GM12878 (cell line): ENCODE results near the gene CLEC4G. TPM values are rescaled to one million over a fixed set of nuclear protein-coding genes. Genes with fewer than 3 reads are reported as not detected.

Source experiments
- BHLHE40 ChIP-seq, 2 experiments: fragments of 450-650 bp in 1 of 2; IDR thresholded peaks; 2 replicates each; pipeline ENCODE4 v1.6.1; 2011 to 2017; ENCODE audit warnings: low read depth in 2 of 2, borderline replicate concordance in 1 of 2, improper control_type of control experiment in 1 of 2, low read length in 1 of 2, mild to moderate bottlenecking in 1 of 2
- CREM ChIP-seq: IDR thresholded peaks from 2 replicates; pipeline ENCODE4 v1.6.1; 2014; ENCODE audit warnings: antibody characterized with exemption, low read depth
- ETV6 ChIP-seq, 2 experiments: fragments of 450-650 bp in 1 of 2; IDR thresholded peaks in 1 of 2; conservative IDR thresholded peaks in 1 of 2; 2 replicates each; pipeline ENCODE4 v1.6.1; 2014; ENCODE audit warnings: antibody characterized with exemption in 1 of 2, borderline replicate concordance in 1 of 2, low read depth in 1 of 2, mild to moderate bottlenecking in 1 of 2, moderate library complexity in 1 of 2
- FOXK2 ChIP-seq: fragments of 450-650 bp; IDR thresholded peaks from 2 replicates; pipeline ENCODE4 v1.6.1; 2017; ENCODE audit warnings: mild to moderate bottlenecking, moderate library complexity
- GABPA ChIP-seq: IDR thresholded peaks from 2 replicates; pipeline ENCODE4 v1.6.1; 2014; ENCODE audit warnings: antibody characterized with exemption, low read depth, mild to moderate bottlenecking, inconsistent platforms
- IRF4 ChIP-seq: IDR thresholded peaks from 2 replicates; pipeline ENCODE4 v1.6.1; 2011; ENCODE audit warnings: low read depth, low read length
- MXI1 ChIP-seq: fragments of 150-350 bp; IDR thresholded peaks from 2 replicates; pipeline ENCODE4 v1.6.1; 2011; ENCODE audit warnings: low read depth, mild to moderate bottlenecking, inconsistent platforms, low read length, improper control_type of control experiment
- NFIC ChIP-seq: IDR thresholded peaks from 2 replicates; pipeline ENCODE4 v1.6.1; 2012; ENCODE audit warnings: low read depth, mild to moderate bottlenecking, inconsistent platforms, low read length, moderate library complexity
- PRDM15 ChIP-seq: fragments of 450-650 bp; formaldehyde crosslinking; IDR thresholded peaks from 2 replicates; pipeline ENCODE4 v1.4.0; 2020; ENCODE audit warnings: mild to moderate bottlenecking, moderate library complexity
- SREBF1 ChIP-seq: IDR thresholded peaks from 2 replicates; pipeline ENCODE4 v1.6.1; 2012; ENCODE audit warnings: mild to moderate bottlenecking, low read length
- WRNIP1 ChIP-seq: IDR thresholded peaks from 2 replicates; pipeline ENCODE4 v1.6.1; 2011; ENCODE audit warnings: low read depth, low read length, improper control_type of control experiment, borderline replicate concordance
- polyA plus RNA-seq, 11 experiments: library from polyadenylated mRNA; depleted of rRNA in 4 of 11; unstranded in 6 of 11; stranded (reverse) in 5 of 11; fragments of >200 nt; fragmentation: Nextera tagmentation in 4 of 11; fragmentation: Illumina TruSeq in 1 of 11; extraction: Ambion mirVana in 4 of 11; extraction: Trizol in 1 of 11; gene quantifications; 1 replicate in 1 of 11; 2 replicates in 10 of 11; pipeline versions ENCODE4 v1.2.1 to v1.2.3, GENCODE V29; 2011 to 2016; ENCODE audit warnings: inconsistent platforms in 2 of 11, missing spikeins in 2 of 11, low read depth in 1 of 11
- total RNA-seq, 4 experiments: library from RNA; depleted of rRNA in 3 of 4; stranded (reverse); fragments of >200 nt in 3 of 4; fragmentation: Illumina TruSeq in 1 of 4; extraction: Trizol in 1 of 4; gene quantifications; 2 replicates each; pipeline versions ENCODE4 v1.2.1 to v1.2.3, GENCODE V29; 2013 to 2021
- TF ChIP-seq, protein P1 (sequence below): fragments of 450-650 bp; IDR thresholded peaks from 2 replicates; pipeline ENCODE4 v1.6.1; 2017; ENCODE audit warnings: mild to moderate bottlenecking, moderate library complexity
- TF ChIP-seq, protein P2 (sequence below): fragments of 450-650 bp; conservative IDR thresholded peaks from 2 replicates; pipeline ENCODE4 v1.6.1; 2017; ENCODE audit warnings: mild to moderate bottlenecking, moderate library complexity
- TF ChIP-seq, protein P3 (sequence below): fragments of 450-650 bp; IDR thresholded peaks from 2 replicates; pipeline ENCODE4 v1.6.1; 2017; ENCODE audit warnings: low read depth, mild to moderate bottlenecking, moderate library complexity

Gene CLEC4G
- total and polyA plus RNA-seq, 10 of the 15 experiments (the other 5 are each of a cell fraction or from before 2014, with no cell fraction given): 0.04 TPM; not detected in 9

GRCh38 chr19:7701654-7702457, 30.1 kb downstream of the CLEC4G start, which contains the start of gene FCER2 (continued):
- TF ChIP-seq IRF4 (peak; percentile 92), BHLHE40 (IDR thresholded peaks at IDR 0.05; ENCODE audit: borderline replicate concordance in 1 of 2, low read depth in 2 of 2, low read length in 1 of 2) (peak; percentile 48 to 72), SREBF1 (no peak), FOXK2 (no peak), PRDM15 (CRISPR knock-in tag) (no peak), NFIC (peak; percentile 92), CREM (peak; percentile 50), ETV6 (conservative IDR thresholded peaks at IDR 0.05 in 1 of 2, IDR thresholded peaks at IDR 0.05 in 1 of 2; ENCODE audit: borderline replicate concordance in 1 of 2, low read depth in 1 of 2) (peak in 1 of 2 experiments; percentile 57; a peak in 1 of 4 replicates), GABPA (no peak), WRNIP1 (no peak), MXI1 (0 out of 2 replicates have a peak, but pooled peaks have one; percentile 47)
- TF ChIP-seq, protein P1, sequence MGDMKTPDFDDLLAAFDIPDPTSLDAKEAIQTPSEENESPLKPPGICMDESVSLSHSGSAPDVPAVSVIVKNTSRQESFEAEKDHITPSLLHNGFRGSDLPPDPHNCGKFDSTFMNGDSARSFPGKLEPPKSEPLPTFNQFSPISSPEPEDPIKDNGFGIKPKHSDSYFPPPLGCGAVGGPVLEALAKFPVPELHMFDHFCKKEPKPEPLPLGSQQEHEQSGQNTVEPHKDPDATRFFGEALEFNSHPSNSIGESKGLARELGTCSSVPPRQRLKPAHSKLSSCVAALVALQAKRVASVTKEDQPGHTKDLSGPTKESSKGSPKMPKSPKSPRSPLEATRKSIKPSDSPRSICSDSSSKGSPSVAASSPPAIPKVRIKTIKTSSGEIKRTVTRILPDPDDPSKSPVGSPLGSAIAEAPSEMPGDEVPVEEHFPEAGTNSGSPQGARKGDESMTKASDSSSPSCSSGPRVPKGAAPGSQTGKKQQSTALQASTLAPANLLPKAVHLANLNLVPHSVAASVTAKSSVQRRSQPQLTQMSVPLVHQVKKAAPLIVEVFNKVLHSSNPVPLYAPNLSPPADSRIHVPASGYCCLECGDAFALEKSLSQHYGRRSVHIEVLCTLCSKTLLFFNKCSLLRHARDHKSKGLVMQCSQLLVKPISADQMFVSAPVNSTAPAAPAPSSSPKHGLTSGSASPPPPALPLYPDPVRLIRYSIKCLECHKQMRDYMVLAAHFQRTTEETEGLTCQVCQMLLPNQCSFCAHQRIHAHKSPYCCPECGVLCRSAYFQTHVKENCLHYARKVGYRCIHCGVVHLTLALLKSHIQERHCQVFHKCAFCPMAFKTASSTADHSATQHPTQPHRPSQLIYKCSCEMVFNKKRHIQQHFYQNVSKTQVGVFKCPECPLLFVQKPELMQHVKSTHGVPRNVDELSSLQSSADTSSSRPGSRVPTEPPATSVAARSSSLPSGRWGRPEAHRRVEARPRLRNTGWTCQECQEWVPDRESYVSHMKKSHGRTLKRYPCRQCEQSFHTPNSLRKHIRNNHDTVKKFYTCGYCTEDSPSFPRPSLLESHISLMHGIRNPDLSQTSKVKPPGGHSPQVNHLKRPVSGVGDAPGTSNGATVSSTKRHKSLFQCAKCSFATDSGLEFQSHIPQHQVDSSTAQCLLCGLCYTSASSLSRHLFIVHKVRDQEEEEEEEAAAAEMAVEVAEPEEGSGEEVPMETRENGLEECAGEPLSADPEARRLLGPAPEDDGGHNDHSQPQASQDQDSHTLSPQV: 0 out of 2 replicates have a peak, but pooled peaks have one; percentile 34
- TF ChIP-seq, protein P2, sequence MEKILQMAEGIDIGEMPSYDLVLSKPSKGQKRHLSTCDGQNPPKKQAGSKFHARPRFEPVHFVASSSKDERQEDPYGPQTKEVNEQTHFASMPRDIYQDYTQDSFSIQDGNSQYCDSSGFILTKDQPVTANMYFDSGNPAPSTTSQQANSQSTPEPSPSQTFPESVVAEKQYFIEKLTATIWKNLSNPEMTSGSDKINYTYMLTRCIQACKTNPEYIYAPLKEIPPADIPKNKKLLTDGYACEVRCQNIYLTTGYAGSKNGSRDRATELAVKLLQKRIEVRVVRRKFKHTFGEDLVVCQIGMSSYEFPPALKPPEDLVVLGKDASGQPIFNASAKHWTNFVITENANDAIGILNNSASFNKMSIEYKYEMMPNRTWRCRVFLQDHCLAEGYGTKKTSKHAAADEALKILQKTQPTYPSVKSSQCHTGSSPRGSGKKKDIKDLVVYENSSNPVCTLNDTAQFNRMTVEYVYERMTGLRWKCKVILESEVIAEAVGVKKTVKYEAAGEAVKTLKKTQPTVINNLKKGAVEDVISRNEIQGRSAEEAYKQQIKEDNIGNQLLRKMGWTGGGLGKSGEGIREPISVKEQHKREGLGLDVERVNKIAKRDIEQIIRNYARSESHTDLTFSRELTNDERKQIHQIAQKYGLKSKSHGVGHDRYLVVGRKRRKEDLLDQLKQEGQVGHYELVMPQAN: peak; percentile 86
- TF ChIP-seq, protein P3, sequence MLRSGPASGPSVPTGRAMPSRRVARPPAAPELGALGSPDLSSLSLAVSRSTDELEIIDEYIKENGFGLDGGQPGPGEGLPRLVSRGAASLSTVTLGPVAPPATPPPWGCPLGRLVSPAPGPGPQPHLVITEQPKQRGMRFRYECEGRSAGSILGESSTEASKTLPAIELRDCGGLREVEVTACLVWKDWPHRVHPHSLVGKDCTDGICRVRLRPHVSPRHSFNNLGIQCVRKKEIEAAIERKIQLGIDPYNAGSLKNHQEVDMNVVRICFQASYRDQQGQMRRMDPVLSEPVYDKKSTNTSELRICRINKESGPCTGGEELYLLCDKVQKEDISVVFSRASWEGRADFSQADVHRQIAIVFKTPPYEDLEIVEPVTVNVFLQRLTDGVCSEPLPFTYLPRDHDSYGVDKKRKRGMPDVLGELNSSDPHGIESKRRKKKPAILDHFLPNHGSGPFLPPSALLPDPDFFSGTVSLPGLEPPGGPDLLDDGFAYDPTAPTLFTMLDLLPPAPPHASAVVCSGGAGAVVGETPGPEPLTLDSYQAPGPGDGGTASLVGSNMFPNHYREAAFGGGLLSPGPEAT: peak; percentile 59; the same call in 1 of the 2 replicates
